ENCODE results near the gene FBXW7.

The FBXW7 gene

DNA sequence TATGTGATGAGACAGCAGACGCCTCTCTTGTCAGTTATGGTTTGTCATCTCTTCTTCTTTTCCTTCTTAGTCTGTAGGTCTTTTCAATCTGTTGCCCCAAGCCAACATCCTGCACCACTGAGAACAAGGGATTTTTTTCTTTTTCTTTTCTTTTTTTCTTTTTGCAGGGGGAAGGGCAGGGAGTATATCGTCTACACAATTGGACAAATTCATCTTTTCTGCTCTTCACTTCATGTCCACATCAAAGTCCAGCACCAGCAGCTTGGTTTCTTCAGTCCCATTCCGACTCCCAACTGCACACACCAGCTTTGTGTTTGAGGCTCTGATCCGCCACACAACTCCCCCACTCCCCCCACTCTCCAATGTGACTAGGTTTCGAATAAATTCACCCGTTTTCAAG, 213.2 kb downstream of the FBXW7 start:
- DNase-seq, result no peak

- no peak for DNase-seq
These were observed 214.0 kb downstream of the FBXW7 start for GRCh38 chr4:152321923-152322322.

GRCh38 chr4:152321398-152321797, 214.5 kb downstream of the FBXW7 start:
- DNase-seq, result no peak

DNA sequence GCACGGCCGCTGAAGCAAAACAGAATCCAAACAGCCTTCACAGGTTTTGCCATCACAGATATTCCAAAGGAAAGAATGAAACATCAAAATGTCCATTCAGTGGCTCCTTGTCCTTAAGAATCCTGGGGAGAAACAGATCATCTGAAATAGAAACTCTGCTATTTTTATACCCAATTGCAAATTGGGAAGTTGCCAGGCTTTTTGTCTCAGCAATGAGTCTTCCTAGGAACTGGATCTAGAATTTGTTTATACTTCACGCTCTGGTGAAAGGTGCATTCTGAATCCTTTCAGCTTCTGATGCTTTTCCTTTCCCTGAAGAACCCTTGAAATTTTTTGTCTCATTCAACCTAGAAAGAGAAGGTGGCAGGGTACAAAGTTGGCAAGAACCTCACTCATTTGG, 218.9 kb downstream of the FBXW7 start:
- no peak for DNase-seq

GRCh38 chr4:152310257-152310656, 225.6 kb downstream of the FBXW7 start:
- no peak for DNase-seq

DNA sequence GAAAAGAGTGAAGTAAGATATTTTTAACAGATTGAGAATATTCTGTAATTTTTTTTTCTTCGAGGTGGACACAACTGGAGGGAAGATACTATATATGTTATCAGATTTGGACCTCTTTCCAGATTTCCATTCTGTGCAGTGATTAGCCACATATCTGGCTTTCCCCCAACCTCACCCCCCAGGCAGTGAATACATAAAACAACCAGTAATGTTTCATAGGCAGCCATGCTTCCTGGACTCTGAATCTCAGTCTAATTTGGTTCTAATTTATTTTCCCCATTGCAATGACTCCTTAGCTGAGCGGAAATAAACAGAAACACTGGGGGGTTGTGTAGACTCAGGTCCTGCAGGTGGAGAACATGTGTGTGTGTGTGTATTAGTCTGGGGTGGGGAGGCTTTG, 226.5 kb downstream of the FBXW7 start:
- no peak for DNase-seq

DNA sequence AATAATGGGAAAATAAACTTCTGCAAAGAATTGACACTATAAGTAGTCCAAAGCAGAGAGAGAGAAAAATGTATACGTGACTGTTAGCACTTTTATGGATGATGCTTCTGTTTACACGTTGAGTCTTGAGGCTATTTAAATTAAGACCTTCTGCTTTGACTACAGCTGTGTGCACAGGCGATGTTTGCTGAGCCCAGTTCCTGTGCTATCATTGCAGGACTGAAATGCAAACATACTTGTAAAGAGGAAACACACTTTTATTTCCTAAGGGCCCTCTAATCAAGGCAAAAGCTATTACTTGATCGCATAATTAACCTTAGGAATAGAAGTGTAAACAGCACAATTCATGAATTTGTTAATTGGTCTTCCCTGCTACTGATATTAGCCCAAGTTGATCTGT, 226.9 kb downstream of the FBXW7 start:
- DNase-seq, result no peak

- DNase-seq, result no peak
These were observed 228.2 kb downstream of the FBXW7 start for GRCh38 chr4:152307669-152308068.

DNA sequence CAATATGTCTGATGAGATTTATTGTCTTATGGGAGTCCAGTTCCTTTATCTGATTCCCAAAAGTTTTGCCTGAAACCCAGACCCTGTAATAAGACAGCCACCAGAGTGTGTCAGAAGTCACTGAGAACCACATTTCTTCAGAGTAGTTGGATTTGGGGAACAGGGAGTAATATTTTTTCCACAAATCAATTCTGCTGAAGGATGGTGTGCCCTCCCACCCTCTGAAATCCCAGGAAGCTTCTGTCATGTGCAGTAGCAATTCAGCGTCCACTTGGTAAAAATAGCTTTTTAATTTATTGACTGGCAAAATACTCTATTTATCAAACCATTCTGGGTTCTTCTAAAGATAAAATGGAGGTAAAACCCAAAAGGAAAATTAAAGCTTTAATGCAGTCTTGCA, 229.4 kb downstream of the FBXW7 start:
- no peak for DNase-seq

DNA sequence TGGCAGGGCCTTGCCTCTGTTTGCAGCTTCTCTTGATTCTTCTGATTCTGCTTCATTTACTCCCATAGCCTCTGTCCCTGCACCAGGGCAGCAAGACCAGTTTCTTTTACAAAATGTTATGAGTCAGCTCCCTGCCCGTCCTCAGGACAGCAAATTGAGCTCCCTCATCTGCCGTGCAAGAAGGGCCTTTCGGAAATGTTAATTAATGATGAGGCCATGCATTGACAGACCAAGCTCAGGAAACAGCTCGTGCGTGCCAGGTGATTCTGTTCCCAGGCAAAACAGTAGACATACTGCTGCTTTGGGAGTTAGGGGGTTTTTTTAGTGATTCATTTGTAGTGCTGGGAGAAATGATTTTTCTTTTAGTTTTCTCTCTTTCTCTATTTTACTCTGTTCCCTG, 231.7 kb downstream of the FBXW7 start:
- DNase-seq, result no peak

DNA sequence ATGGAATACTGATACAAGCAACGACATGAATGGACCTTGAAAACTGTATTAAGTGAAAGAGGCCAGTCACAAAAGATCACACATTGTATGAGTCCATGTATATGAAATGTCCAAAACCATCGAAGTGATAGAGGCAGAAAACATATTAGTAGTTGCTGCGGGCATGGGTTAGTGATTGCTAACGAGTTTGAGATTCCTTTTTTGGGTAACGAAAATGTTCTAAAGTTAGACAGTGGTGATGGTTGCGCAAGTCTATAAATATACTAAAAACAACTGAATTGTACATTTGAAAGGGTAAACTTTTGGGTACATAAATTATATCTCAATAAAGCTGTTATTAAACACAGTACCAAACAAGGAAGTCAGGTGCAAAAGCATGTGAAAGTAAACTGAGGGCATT, 234.5 kb downstream of the FBXW7 start:
- no peak for DNase-seq

DNA sequence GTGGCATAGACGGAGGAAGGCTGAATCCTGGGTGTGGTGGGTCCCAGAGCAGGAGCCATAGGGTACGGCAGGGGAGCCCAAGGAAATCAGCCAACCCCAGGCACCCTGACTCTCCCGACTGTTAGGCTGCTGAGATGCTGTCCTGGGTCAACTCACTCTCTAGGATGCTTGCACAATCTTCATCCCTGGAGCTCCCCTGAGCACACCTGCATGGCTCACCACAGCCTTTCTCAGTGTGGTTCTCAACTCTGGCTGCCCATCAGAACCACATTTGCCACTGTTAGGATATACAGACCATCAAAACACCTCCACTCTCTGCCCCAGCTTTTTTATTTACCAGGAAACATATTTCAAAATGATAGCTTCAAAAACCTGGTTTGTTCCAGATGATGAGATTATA, 236.3 kb downstream of the FBXW7 start:
- DNase-seq, result no peak

- no peak for DNase-seq
These were observed 239.5 kb downstream of the FBXW7 start for GRCh38 chr4:152296386-152296785.

- DNase-seq, result no peak
These were observed 241.1 kb downstream of the FBXW7 start for GRCh38 chr4:152294765-152295164.

GRCh38 chr4:152294331-152294730, 241.6 kb downstream of the FBXW7 start:
- DNase-seq, result no peak

- DNase-seq, result no peak
These were observed 242.4 kb downstream of the FBXW7 start for GRCh38 chr4:152293527-152293926.

GRCh38 chr4:152290366-152290921, 245.4 kb downstream of the FBXW7 start:
- no peak for DNase-seq

DNA sequence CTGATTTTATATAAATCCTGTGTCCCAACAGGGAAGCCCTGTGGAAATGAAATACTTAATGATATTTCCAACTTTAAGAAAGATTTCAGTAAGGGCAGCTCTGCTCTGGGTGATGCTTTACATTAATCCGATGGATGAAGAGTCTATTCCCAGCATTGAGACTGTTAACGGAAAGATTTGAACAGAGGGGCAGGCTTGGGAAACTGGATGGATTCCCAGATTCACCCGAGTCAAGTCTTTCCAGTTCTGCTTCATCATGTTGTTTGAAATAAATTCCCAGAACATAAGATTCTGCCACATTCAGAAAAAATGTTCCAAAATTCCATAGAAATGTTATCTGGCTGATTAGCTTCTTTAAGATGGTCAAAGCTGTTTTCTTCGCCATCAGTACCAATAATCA, 246.0 kb downstream of the FBXW7 start:
- DNase-seq, result no peak

DNA sequence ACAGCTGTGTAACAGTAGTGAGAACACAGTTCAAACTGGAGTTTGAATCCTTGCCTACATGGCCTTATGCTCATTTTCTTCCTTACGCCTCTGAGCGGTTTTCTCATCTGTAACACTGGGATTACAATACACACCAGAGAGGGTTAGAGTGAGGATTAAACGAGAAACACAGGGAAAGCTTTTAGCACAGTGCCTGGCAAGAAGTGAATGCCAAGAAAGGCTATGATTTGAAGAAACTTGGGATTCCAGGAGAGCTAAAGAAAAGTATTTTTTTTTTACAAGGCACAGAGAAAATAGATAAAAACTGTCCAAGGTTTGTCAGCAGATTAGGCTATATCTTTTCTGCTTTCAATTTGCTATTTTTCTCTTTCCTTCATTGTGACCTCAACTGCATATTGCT, 246.4 kb downstream of the FBXW7 start:
- DNase-seq, result no peak

DNA sequence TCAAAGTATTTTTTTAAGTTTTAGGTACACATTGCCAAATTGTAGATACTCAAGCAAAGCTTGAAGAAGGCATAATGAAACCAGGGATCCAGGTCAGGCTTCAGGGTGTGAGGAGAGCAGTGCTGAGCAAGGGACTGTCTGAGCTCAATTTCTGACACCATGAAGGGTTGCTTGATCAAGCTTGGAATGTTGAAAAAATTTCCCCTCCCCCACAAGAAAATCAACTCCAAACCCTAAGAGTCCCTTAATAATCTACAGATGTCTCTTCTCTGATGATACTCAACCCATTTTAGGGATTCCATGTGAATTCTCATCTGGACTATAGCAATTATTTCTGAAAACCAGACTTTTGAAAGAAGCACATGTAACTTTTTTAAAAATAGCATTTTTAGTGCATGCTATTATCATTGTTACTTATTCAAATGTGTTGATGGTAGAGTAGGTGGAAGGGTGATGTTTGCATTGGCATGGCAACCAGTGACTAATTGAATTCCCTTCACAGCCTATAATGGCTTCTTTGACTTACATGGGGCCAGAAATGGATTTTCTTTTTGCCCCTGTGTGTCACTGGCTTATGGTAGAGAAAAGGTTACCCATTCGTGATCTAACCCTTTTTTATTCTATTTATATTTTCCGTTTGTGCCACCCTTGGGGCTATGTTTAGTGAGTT, 252.0 kb downstream of the FBXW7 start:
- no peak for DNase-seq

GRCh38 chr4:152281822-152282221, 254.1 kb downstream of the FBXW7 start:
- DNase-seq, result no peak

GRCh38 chr4:152281211-152281610, 254.7 kb downstream of the FBXW7 start:
- DNase-seq, result no peak

- DNase-seq, result no peak
These were observed 256.7 kb downstream of the FBXW7 start for GRCh38 chr4:152279234-152279566.

- DNase-seq, result no peak
These were observed 257.2 kb downstream of the FBXW7 start for GRCh38 chr4:152278505-152279233.

GRCh38 chr4:152278172-152278504, 257.8 kb downstream of the FBXW7 start:
- DNase-seq, result no peak
